Endodermal cell (in vitro differentiated cells): ENCODE data around the gene LTBP2. TPM values are rescaled to one million over a fixed set of nuclear protein-coding genes. Genes with fewer than 3 reads are reported as not detected.

Experiments used
- DNase-seq: peaks from one replicate; pipeline ENCODE4 v3.0.0-alpha.2; 2017
- H3K27ac ChIP-seq: 2 replicates; pipeline ENCODE4 v1.5.1; 2013; ENCODE audit warnings: mild to moderate bottlenecking, low read depth, low read length, moderate library complexity
- H3K27me3 ChIP-seq: 2 replicates; pipeline ENCODE4 v1.6.1; 2013; ENCODE audit warnings: mild to moderate bottlenecking, low read length, moderate library complexity; ENCODE audit not compliant: insufficient read depth, control insufficient read depth, poor library complexity, severe bottlenecking
- H3K36me3 ChIP-seq: 2 replicates; pipeline ENCODE4 v1.7.0; 2013; ENCODE audit warnings: mild to moderate bottlenecking, low read length, moderate library complexity; ENCODE audit not compliant: control insufficient read depth, insufficient read depth
- H3K4me1 ChIP-seq: one replicate; pipeline ENCODE4 v1.7.0; 2013; ENCODE audit warnings: low read length; ENCODE audit not compliant: control insufficient read depth, insufficient read depth
- H3K4me3 ChIP-seq: 2 replicates; pipeline ENCODE4 v1.5.1; 2013; ENCODE audit warnings: mild to moderate bottlenecking, low read length, moderate library complexity
- H3K9ac ChIP-seq: 2 replicates; pipeline ENCODE4 v1.6.1; 2013; ENCODE audit warnings: mild to moderate bottlenecking, low read length, moderate library complexity; ENCODE audit not compliant: poor library complexity, severe bottlenecking; ENCODE audit errors: extremely low read depth
- H3K9me3 ChIP-seq: 2 replicates; pipeline ENCODE4 v1.6.1; 2013; ENCODE audit warnings: mild to moderate bottlenecking, low read length, moderate library complexity; ENCODE audit not compliant: control insufficient read depth
- H3K27ac Mint-ChIP-seq: 2 replicates; pipeline ENCODE4 v1.8.0; 2020; ENCODE audit warnings: mixed read lengths
- H3K27me3 Mint-ChIP-seq: 2 replicates; pipeline ENCODE4 v1.8.0; 2021; ENCODE audit warnings: mild to moderate bottlenecking, mixed read lengths; ENCODE audit not compliant: insufficient read depth
- H3K36me3 Mint-ChIP-seq: 2 replicates; pipeline ENCODE4 v1.8.0; 2020; ENCODE audit warnings: low read depth, mixed read lengths
- H3K4me1 Mint-ChIP-seq: 2 replicates; pipeline ENCODE4 v1.8.0; 2020; ENCODE audit warnings: mixed read lengths
- H3K4me3 Mint-ChIP-seq: 2 replicates; pipeline ENCODE4 v1.8.0; 2020; ENCODE audit warnings: mild to moderate bottlenecking, moderate library complexity, mixed read lengths
- H3K9me3 Mint-ChIP-seq: 2 replicates; pipeline ENCODE4 v1.8.0; 2020; ENCODE audit warnings: mild to moderate bottlenecking, mixed read lengths
- CTCF ChIP-seq: fragments of 200-600 bp; sonication (generic); conservative IDR thresholded peaks from 2 replicates; pipeline ENCODE4 v1.5.0; 2021; ENCODE audit warnings: antibody characterized with exemption, mild to moderate bottlenecking
- WGBS, 2 experiments: methylation state at CpG; one replicate each; pipeline versions ENCODE4 v1.1.5 to v1.1.7; 2013; ENCODE audit warnings: missing lambda C conversion rate in 2 of 2, mixed read lengths in 1 of 2; ENCODE audit not compliant: insufficient coverage in 1 of 2, insufficient read length in 1 of 2; 5-methylcytosine and 5-hydroxymethylcytosine counted together
- total RNA-seq, 2 donors: library from RNA; stranded (reverse); fragmentation: NEBNext Ultra II Directional in 1 of 2; extraction: Animal tissue kit (Norgen Biotek cat#: 25700) in 1 of 2; gene quantifications; 2 replicates in 1 of 2; 3 replicates in 1 of 2; pipeline ENCODE4 v1.2.1, GENCODE V29; 2021

Gene LTBP2
- total RNA-seq, 2 donors from 2014 or later, result 1.7 to 2.9 TPM

- no peak overlapping the region for H3K4me3 ChIP-seq
- no peaks in the 10 kb centered on the region for H3K36me3 Mint-ChIP-seq
- no peaks in the 10 kb centered on the region for H3K4me1 ChIP-seq
- peak; percentile 80 for DNase-seq
- H3K27me3 Mint-ChIP-seq, result no peaks in the 10 kb centered on the region
- H3K27ac ChIP-seq, result no peak overlapping the region
- H3K4me1 Mint-ChIP-seq, result peaks cover 7% of the 10 kb centered on the region
- H3K27me3 ChIP-seq, result no peaks in the 10 kb centered on the region
- no peak overlapping the region for H3K9ac ChIP-seq
- no peak overlapping the region for H3K4me3 Mint-ChIP-seq
- H3K9me3 ChIP-seq, result no peaks in the 10 kb centered on the region
- H3K27ac Mint-ChIP-seq, result no peak overlapping the region
- TF ChIP-seq CTCF, result peak; percentile 77
- H3K36me3 ChIP-seq, result no peaks in the 10 kb centered on the region
- no peaks in the 10 kb centered on the region for H3K9me3 Mint-ChIP-seq
- 88 to 95% methylated on average over 11 to 13 of the region's 13 CpGs for WGBS, 2 experiments
Measured at GRCh38 chr14:74573421-74574089, 38.5 kb downstream of the LTBP2 start.

GRCh38 chr14:74572726-74573301 is 39.2 kb downstream of the LTBP2 start:
- Histone ChIP-seq H3K4me1 (no peaks in the 10 kb centered on the region), H3K9ac (no peak overlapping the region), H3K4me3 (no peak overlapping the region), H3K27ac (peak overlapping the region; percentile 74), H3K36me3 (no peaks in the 10 kb centered on the region), H3K27me3 (no peaks in the 10 kb centered on the region), H3K9me3 (no peaks in the 10 kb centered on the region)
- no peak overlapping the region for H3K27ac Mint-ChIP-seq
- DNase-seq, result no peak
- H3K36me3 Mint-ChIP-seq, result no peaks in the 10 kb centered on the region
- no peaks in the 10 kb centered on the region for H3K9me3 Mint-ChIP-seq
- no peaks in the 10 kb centered on the region for H3K27me3 Mint-ChIP-seq
- no peak overlapping the region for H3K4me3 Mint-ChIP-seq
- no peak for TF ChIP-seq CTCF
- peaks cover 7% of the 10 kb centered on the region for H3K4me1 Mint-ChIP-seq
- WGBS, 2 experiments, result 87 to 93% methylated on average over 14 to 15 of the region's 15 CpGs

- Histone ChIP-seq H3K27me3 (no peaks in the 10 kb centered on the region), H3K9ac (no peak overlapping the region), H3K4me3 (no peak overlapping the region), H3K9me3 (no peaks in the 10 kb centered on the region), H3K4me1 (no peaks in the 10 kb centered on the region), H3K36me3 (no peaks in the 10 kb centered on the region), H3K27ac (peak overlapping the region; percentile 74)
- Mint-ChIP-seq H3K27ac (no peak overlapping the region), H3K27me3 (no peaks in the 10 kb centered on the region), H3K4me3 (no peak overlapping the region), H3K36me3 (no peaks in the 10 kb centered on the region), H3K9me3 (no peaks in the 10 kb centered on the region), H3K4me1 (peaks cover 7% of the 10 kb centered on the region)
- no peak for DNase-seq
- 81 to 85% methylated on average over 7 of the region's 8 CpGs for WGBS, 2 experiments
- TF ChIP-seq CTCF, result no peak
Measured at GRCh38 chr14:74571901-74572725, 39.9 kb downstream of the LTBP2 start.
